ENCODE results near the gene TPMT.

DNA sequence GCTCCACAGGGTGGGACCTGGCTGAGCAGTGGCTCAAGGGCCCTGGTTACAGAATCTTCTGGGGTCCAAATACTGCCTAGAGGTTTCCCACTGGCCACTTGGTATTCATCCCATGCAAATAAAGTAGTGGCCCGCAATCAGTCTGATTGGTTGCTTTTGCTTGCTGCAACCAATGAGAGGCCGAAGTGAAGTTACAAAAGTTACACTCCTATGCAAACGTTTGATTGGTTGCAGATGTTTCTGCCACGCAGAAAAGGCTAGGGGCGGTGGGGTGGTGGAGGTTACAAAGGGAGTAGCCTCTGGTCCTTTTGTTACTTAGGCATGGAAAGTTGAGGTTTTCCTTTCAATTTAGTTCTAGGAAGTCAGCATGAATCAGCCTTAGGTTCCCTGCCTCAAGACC is 28.8 kb downstream of the TPMT start:
- TF ChIP-seq, protein P1, sequence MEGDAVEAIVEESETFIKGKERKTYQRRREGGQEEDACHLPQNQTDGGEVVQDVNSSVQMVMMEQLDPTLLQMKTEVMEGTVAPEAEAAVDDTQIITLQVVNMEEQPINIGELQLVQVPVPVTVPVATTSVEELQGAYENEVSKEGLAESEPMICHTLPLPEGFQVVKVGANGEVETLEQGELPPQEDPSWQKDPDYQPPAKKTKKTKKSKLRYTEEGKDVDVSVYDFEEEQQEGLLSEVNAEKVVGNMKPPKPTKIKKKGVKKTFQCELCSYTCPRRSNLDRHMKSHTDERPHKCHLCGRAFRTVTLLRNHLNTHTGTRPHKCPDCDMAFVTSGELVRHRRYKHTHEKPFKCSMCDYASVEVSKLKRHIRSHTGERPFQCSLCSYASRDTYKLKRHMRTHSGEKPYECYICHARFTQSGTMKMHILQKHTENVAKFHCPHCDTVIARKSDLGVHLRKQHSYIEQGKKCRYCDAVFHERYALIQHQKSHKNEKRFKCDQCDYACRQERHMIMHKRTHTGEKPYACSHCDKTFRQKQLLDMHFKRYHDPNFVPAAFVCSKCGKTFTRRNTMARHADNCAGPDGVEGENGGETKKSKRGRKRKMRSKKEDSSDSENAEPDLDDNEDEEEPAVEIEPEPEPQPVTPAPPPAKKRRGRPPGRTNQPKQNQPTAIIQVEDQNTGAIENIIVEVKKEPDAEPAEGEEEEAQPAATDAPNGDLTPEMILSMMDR (conservative IDR thresholded peaks at IDR 0.05; ENCODE audit: low read depth, low read length): no peak
- no peak for TF ChIP-seq EZH2 (IDR thresholded peaks at IDR 0.05; ENCODE audit: borderline replicate concordance, low read depth, low read length, poor library complexity, severe bottlenecking)
